WI38 (cell line): ENCODE data around the gene ARHGAP27.
A peak's percentile ranks its signal among the peaks of the same experiment; 100 is the strongest.

ENCODE experiments used
- H3K4me3 ChIP-seq: 2 replicates; pipeline ENCODE4 v1.5.1; 2011; ENCODE audit warnings: low read depth, mild to moderate bottlenecking, control low read depth, low read length
- TF ChIP-seq, protein P1 (sequence below): IDR thresholded peaks from 2 replicates; pipeline ENCODE4 v1.5.1; 2012; ENCODE audit warnings: low read depth, mild to moderate bottlenecking, control low read depth, low read length

The ARHGAP27 gene

GRCh38 chr17:45428050-45428617 lies 4.5 kb downstream of the ARHGAP27 start:
- TF ChIP-seq, protein P1, sequence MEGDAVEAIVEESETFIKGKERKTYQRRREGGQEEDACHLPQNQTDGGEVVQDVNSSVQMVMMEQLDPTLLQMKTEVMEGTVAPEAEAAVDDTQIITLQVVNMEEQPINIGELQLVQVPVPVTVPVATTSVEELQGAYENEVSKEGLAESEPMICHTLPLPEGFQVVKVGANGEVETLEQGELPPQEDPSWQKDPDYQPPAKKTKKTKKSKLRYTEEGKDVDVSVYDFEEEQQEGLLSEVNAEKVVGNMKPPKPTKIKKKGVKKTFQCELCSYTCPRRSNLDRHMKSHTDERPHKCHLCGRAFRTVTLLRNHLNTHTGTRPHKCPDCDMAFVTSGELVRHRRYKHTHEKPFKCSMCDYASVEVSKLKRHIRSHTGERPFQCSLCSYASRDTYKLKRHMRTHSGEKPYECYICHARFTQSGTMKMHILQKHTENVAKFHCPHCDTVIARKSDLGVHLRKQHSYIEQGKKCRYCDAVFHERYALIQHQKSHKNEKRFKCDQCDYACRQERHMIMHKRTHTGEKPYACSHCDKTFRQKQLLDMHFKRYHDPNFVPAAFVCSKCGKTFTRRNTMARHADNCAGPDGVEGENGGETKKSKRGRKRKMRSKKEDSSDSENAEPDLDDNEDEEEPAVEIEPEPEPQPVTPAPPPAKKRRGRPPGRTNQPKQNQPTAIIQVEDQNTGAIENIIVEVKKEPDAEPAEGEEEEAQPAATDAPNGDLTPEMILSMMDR: peak; percentile 98
- no peak overlapping the region for H3K4me3 ChIP-seq

DNA sequence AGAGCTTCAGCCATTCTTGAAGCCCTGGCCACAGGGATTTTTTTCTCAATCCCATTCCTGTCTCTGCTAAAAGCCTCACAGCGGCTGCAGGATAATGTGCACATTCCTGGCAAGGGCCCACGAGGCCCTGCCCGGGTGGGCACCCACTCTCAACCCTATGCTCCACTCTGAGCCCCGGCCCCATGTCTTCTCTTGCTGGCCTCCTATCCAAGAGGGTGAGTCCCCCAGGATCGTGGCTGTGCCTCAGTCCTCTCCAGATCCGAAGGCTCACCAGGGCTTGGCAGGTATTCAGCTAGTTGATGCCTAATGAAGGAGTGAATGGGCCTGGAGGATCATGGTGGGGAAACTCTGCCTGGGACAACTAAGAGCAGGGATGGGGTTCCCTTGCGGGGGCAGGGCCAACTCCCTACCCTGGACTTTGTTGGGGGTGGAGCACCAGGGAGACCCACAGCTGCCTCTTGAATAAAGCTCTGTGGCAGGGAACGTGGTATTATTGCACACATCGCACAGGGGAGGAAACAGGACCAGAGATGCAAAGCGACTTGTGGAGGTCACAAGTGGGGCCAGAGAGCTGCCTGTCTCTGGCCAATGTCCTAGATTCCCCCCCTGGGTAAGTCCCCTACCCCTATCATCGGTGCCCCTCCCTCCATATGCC lies 5.4 kb downstream of the ARHGAP27 start:
- H3K4me3 ChIP-seq: no peak overlapping the region
- TF ChIP-seq, protein P1: 0 out of 2 replicates have a peak, but pooled peaks have one; percentile 2

GRCh38 chr17:45426561-45426960 lies 6.1 kb downstream of the ARHGAP27 start:
- no peak overlapping the region for H3K4me3 ChIP-seq
- TF ChIP-seq, protein P1: no peak

DNA sequence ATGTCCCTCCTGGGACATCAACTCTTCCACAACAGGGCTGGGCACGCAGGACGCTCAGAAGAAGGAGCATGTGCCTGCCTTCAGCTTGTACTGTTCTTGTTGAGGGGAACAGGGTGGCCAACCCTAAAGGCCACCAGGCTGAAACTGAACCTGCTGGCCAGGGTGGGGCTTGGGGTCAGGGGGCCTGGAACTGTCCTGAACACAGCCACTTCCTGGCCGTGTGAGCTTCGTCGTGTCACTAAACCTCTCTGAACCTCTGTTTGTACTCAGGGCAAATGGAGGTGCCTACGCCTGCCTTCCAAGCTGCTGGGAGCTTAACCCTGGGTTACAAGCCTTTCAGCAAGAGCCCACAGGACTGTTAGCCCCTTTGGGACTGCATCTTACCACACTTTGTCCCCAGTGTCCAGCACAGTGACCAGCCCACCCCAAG lies 6.7 kb downstream of the ARHGAP27 start:
- TF ChIP-seq, protein P1: no peak
- H3K4me3 ChIP-seq: no peak overlapping the region

DNA sequence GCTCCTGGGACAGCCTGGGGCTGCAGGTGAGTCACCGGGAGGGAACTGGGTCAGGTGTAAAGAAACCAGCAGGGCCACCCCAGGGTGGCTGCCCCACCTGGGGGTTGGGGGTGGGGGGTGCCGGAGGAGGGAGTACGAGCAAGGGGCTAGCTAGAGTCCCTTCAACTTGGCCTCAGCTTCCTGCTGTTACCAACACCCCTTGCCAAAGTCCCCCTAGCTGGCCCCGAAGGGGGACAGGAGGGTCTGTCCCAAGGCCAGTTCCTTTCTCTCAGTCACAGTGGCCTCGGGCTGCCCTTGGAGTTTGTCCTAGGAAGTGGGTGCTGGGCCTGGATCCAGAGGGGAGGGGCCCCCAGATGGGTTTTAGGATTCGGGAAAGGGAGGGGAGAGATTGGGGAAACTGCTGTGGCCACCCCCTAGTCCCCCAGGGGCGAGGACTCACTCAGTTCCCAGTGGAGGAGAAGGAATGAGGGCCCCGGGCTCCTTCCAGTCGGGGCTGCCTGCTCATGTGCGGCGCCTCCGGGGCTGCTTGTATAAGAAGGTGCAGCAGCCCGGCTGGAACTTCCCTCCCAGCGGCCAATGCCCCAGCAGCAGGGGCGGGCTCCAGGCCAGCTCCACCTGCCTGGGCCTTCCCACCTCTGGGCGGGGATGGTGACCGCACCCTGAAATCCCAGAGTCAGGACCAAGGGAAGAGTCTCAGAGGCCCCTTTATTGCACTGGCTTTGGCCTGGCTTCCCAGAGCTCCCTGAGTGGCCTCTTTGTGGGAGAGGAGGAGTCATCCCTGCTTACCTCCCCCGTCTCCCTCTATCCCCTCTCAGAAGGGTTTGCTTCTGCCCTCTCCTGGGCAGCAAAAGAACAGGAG lies 7.3 kb downstream of the ARHGAP27 start:
- TF ChIP-seq, protein P1: peak; percentile 24; the same call in 1 of the 2 replicates
- H3K4me3 ChIP-seq: no peak overlapping the region

- no peak overlapping the region for H3K4me3 ChIP-seq
- TF ChIP-seq, protein P1: no peak
Observed at GRCh38 chr17:45424769-45425124, 7.9 kb downstream of the ARHGAP27 start.

- no peak overlapping the region for H3K4me3 ChIP-seq
- TF ChIP-seq, protein P1: no peak
Observed at GRCh38 chr17:45423975-45424335, 8.7 kb downstream of the ARHGAP27 start.
